Fibroblast of lung (primary cell): ENCODE data around the gene LCLAT1. TPM values are rescaled to one million over a fixed set of nuclear protein-coding genes. Genes with fewer than 3 reads are reported as not detected.
A peak's percentile ranks its signal among the peaks of the same experiment; 100 is the strongest.
"Not testable (repeated sequence)": the region's sequence is repeated elsewhere in the genome, so short reads cannot be mapped to it uniquely, and the experiment has no call there.

Experiments used
- DNase-seq, 2 donors: peaks; one replicate each; pipeline versions ENCODE4 v3.0.0 to v3.0.0-alpha.2; 2010; ENCODE audit warnings: low read depth in 2 of 2
- H2AFZ ChIP-seq: 2 replicates; pipeline ENCODE4 v1.5.1; 2012; ENCODE audit warnings: low read length, control low read depth, inconsistent platforms
- H3K27ac ChIP-seq: 2 replicates; pipeline ENCODE4 v1.5.1; 2011; ENCODE audit warnings: low read length, control low read depth; ENCODE audit not compliant: insufficient read depth
- H3K27me3 ChIP-seq: 2 replicates; pipeline ENCODE4 v1.5.1; 2011; ENCODE audit warnings: mild to moderate bottlenecking, low read length; ENCODE audit not compliant: control insufficient read depth, insufficient read depth
- H3K36me3 ChIP-seq: 2 replicates; pipeline ENCODE4 v1.5.1; 2011; ENCODE audit warnings: low read length; ENCODE audit not compliant: control insufficient read depth, insufficient read depth
- H3K4me1 ChIP-seq: 2 replicates; pipeline ENCODE4 v1.5.1; 2011; ENCODE audit warnings: low read length; ENCODE audit not compliant: control insufficient read depth, insufficient read depth; ENCODE audit errors: extremely low read depth
- H3K4me2 ChIP-seq: 2 replicates; pipeline ENCODE4 v1.5.1; 2011; ENCODE audit warnings: low read length, control low read depth; ENCODE audit not compliant: insufficient read depth; ENCODE audit errors: extremely low read depth
- H3K4me3 ChIP-seq, 4 experiments: fragments of 200-600 bp in 1 of 4; sonication (generic) in 1 of 4; replicated peaks in 1 of 4; 2 replicates each; pipeline ENCODE4 v1.5.1; 2011 to 2016; ENCODE audit warnings: low read length in 4 of 4, low read depth in 3 of 4, mild to moderate bottlenecking in 3 of 4, control low read depth in 2 of 4, inconsistent platforms in 1 of 4, mixed read lengths in 1 of 4; ENCODE audit not compliant: insufficient read depth in 1 of 4; ENCODE audit errors: control extremely low read depth in 1 of 4
- H3K79me2 ChIP-seq: 2 replicates; pipeline ENCODE4 v1.5.1; 2012; ENCODE audit warnings: mild to moderate bottlenecking, low read length, inconsistent platforms; ENCODE audit not compliant: control insufficient read depth, insufficient read depth
- H3K9ac ChIP-seq: 2 replicates; pipeline ENCODE4 v1.5.1; 2011; ENCODE audit warnings: mild to moderate bottlenecking, low read length, control low read depth; ENCODE audit not compliant: insufficient read depth
- H3K9me3 ChIP-seq: 2 replicates; pipeline ENCODE4 v1.5.1; 2012; ENCODE audit warnings: low read depth, low read length; ENCODE audit not compliant: control insufficient read depth, insufficient read depth
- H4K20me1 ChIP-seq: 2 replicates; pipeline ENCODE4 v1.5.1; 2011; ENCODE audit warnings: low read length; ENCODE audit not compliant: control insufficient read depth, insufficient read depth; ENCODE audit errors: extremely low read depth
- EZH2 ChIP-seq: IDR thresholded peaks from 2 replicates; pipeline ENCODE4 v1.5.1; 2012; ENCODE audit warnings: low read length, control low read depth, mild to moderate bottlenecking; ENCODE audit errors: missing control alignments
- polyA plus RNA-seq, 2 donors: library from polyadenylated mRNA; depleted of rRNA in 1 of 2; stranded (reverse) in 1 of 2; unstranded in 1 of 2; fragments of >200 nt; gene quantifications; 2 replicates each; pipeline ENCODE4 v1.2.1, GENCODE V29; 2011 to 2012; ENCODE audit warnings: missing spikeins in 1 of 2
- total RNA-seq: library from RNA; depleted of rRNA; stranded (reverse); fragments of >200 nt; gene quantifications from 2 replicates; pipeline ENCODE4 v1.2.1, GENCODE V29; 2014
- TF ChIP-seq, protein P1 (sequence below), 2 donors: IDR thresholded peaks in 1 of 2; conservative IDR thresholded peaks in 1 of 2; 1 replicate in 1 of 2; 2 replicates in 1 of 2; pipeline ENCODE4 v1.5.1; 2011 to 2012; ENCODE audit warnings: low read length in 2 of 2, control low read depth in 1 of 2, inconsistent platforms in 1 of 2, low read depth in 1 of 2, mild to moderate bottlenecking in 1 of 2

Gene LCLAT1
- total and polyA plus RNA-seq, 2 donors (not counting 1 experiment from before 2014, with no cell fraction given), result 43.3 to 45.9 TPM

GRCh38 chr2:30612371-30612770 is 165.3 kb downstream of the LCLAT1 start:
- TF ChIP-seq, protein P1, sequence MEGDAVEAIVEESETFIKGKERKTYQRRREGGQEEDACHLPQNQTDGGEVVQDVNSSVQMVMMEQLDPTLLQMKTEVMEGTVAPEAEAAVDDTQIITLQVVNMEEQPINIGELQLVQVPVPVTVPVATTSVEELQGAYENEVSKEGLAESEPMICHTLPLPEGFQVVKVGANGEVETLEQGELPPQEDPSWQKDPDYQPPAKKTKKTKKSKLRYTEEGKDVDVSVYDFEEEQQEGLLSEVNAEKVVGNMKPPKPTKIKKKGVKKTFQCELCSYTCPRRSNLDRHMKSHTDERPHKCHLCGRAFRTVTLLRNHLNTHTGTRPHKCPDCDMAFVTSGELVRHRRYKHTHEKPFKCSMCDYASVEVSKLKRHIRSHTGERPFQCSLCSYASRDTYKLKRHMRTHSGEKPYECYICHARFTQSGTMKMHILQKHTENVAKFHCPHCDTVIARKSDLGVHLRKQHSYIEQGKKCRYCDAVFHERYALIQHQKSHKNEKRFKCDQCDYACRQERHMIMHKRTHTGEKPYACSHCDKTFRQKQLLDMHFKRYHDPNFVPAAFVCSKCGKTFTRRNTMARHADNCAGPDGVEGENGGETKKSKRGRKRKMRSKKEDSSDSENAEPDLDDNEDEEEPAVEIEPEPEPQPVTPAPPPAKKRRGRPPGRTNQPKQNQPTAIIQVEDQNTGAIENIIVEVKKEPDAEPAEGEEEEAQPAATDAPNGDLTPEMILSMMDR (conservative IDR thresholded peaks at IDR 0.05 in 1 of 2, IDR thresholded peaks at IDR 0.05 in 1 of 2; ENCODE audit: low read depth in 1 of 2, low read length in 2 of 2), result no peak
- TF ChIP-seq EZH2, result no peak
- H2AFZ ChIP-seq, result no peak overlapping the region
- H3K79me2 ChIP-seq, result no peaks in the 10 kb centered on the region
- no peaks in the 10 kb centered on the region for H3K36me3 ChIP-seq
- DNase-seq, result peak in 1 of 2 donors; percentile 29
- H3K4me2 ChIP-seq, result no peak overlapping the region
- H3K4me1 ChIP-seq, result no peaks in the 10 kb centered on the region
- no peaks in the 10 kb centered on the region for H4K20me1 ChIP-seq
- no peaks in the 10 kb centered on the region for H3K27me3 ChIP-seq
- no peak overlapping the region for H3K4me3 ChIP-seq
- H3K9me3 ChIP-seq, result no peaks in the 10 kb centered on the region
- H3K27ac ChIP-seq, result no peak overlapping the region
- H3K9ac ChIP-seq, result no peak overlapping the region

DNA sequence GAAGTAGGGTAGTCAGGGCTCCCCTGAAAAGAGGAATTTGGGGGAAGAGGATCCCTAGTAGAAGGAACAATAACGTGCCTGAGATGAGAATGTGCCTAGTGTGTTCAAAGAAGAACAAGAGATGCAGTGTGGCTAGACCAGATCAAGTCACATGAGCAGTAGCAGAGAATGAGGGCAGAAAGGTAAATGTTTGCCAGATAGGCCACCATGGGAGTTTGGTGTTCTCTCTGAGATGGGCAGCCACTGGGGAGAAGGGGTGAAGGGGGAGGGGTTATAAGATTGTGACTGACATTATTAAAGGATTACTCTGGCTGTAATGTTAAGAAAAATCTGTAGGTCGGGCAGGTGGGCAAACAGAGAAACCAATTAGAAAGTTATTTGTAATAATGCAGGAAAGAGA is 166.0 kb downstream of the LCLAT1 start:
- Histone ChIP-seq H3K36me3 (no peaks in the 10 kb centered on the region), H4K20me1 (no peaks in the 10 kb centered on the region), H3K27ac (no peak overlapping the region), H3K4me3 (no peak overlapping the region), H3K79me2 (no peaks in the 10 kb centered on the region), H3K4me1 (no peaks in the 10 kb centered on the region), H3K27me3 (no peaks in the 10 kb centered on the region), H2AFZ (no peak overlapping the region), H3K9ac (no peak overlapping the region), H3K4me2 (no peak overlapping the region), H3K9me3 (no peaks in the 10 kb centered on the region)
- no peak for DNase-seq
- TF ChIP-seq EZH2, result no peak
- TF ChIP-seq, protein P1 (conservative IDR thresholded peaks at IDR 0.05 in 1 of 2, IDR thresholded peaks at IDR 0.05 in 1 of 2; ENCODE audit: low read depth in 1 of 2, low read length in 2 of 2), result no peak

DNA sequence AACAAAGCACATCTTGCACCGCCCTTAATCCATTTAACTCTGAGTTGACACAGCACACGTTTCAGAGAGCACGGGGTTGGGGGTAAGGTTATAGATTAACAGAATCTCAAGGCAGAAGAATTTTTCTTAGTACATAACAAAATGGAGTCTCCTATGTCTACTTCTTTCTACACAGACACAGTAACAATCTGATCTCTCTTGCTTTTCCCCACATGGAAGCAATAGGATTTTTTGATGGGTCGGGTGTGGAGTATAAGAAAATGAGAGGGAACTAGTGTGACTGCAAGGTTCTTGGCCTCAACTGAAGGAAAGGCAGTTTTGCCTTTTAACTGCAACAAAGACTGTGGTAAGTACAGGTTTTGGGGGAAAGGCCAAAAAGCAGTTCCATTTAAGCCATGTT is 167.2 kb downstream of the LCLAT1 start:
- not testable (repeated sequence) for H3K27me3 ChIP-seq, H4K20me1 ChIP-seq, H3K4me1 ChIP-seq, H3K4me2 ChIP-seq, H3K9ac ChIP-seq, H3K4me3 ChIP-seq, H2AFZ ChIP-seq, H3K27ac ChIP-seq, DNase-seq, H3K79me2 ChIP-seq, H3K36me3 ChIP-seq, H3K9me3 ChIP-seq
